MM.1S (cell line): ENCODE measurements around the gene NAA80.

Source experiments
- DNase-seq: peaks from one replicate; pipeline ENCODE4 v3.0.0-alpha.2; 2015
- H2AFZ ChIP-seq: fragments of 300-600 bp; sonication (generic); 2 replicates; pipeline ENCODE4 v1.6.0; 2016; ENCODE audit warnings: antibody characterized with exemption, low read length
- H3F3A ChIP-seq: fragments of 300-600 bp; sonication (generic); 2 replicates; pipeline ENCODE4 v1.6.1; 2016; ENCODE audit warnings: mild to moderate bottlenecking, antibody characterized with exemption, low read length, moderate library complexity, mixed read lengths; ENCODE audit not compliant: insufficient read depth
- H3K27ac ChIP-seq: fragments of 300-600 bp; sonication (generic); 2 replicates; pipeline ENCODE4 v1.5.1; 2016; ENCODE audit warnings: mild to moderate bottlenecking, low read length
- H3K27me3 ChIP-seq: fragments of 300-600 bp; sonication (generic); replicated peaks from 2 replicates; pipeline ENCODE4 v1.6.0; 2016; ENCODE audit warnings: low read length; ENCODE audit not compliant: insufficient read depth
- H3K36me3 ChIP-seq: fragments of 300-600 bp; sonication (generic); replicated peaks from 2 replicates; pipeline ENCODE4 v1.6.1; 2016; ENCODE audit warnings: mild to moderate bottlenecking, low read length, mixed read lengths; ENCODE audit not compliant: insufficient read depth
- H3K4me1 ChIP-seq: fragments of 300-600 bp; sonication (generic); 2 replicates; pipeline ENCODE4 v1.6.1; 2016; ENCODE audit warnings: low read length, mixed read lengths
- H3K4me2 ChIP-seq: fragments of 300-600 bp; sonication (generic); 2 replicates; pipeline ENCODE4 v1.6.0; 2016; ENCODE audit warnings: low read depth, low read length
- H3K4me3 ChIP-seq: fragments of 300-600 bp; sonication (generic); 2 replicates; pipeline ENCODE4 v1.5.1; 2016; ENCODE audit warnings: low read length, mixed read lengths
- H3K79me2 ChIP-seq: fragments of 300-600 bp; sonication (generic); 2 replicates; pipeline ENCODE4 v1.6.1; 2016; ENCODE audit warnings: mixed run types, low read length, mixed read lengths
- H3K9ac ChIP-seq: fragments of 300-600 bp; sonication (generic); 2 replicates; pipeline ENCODE4 v1.6.1; 2016; ENCODE audit warnings: low read length, mixed read lengths
- H3K9me2 ChIP-seq: fragments of 300-600 bp; sonication (generic); replicated peaks from 2 replicates; pipeline ENCODE4 v1.6.1; 2016; ENCODE audit warnings: mild to moderate bottlenecking, low read length, mixed read lengths; ENCODE audit not compliant: insufficient read depth
- H3K9me3 ChIP-seq: fragments of 300-600 bp; sonication (generic); replicated peaks from 2 replicates; pipeline ENCODE4 v1.6.1; 2016; ENCODE audit warnings: mild to moderate bottlenecking, low read length, mixed read lengths; ENCODE audit not compliant: insufficient read depth
- H4K20me1 ChIP-seq: fragments of 300-600 bp; sonication (generic); 2 replicates; pipeline ENCODE4 v1.6.1; 2016; ENCODE audit warnings: mild to moderate bottlenecking, low read length, moderate library complexity, mixed read lengths; ENCODE audit not compliant: insufficient read depth
- EZH2 ChIP-seq: fragments of 300-600 bp; sonication (generic); optimal IDR thresholded peaks from 2 replicates; pipeline ENCODE3; 2017; ENCODE audit warnings: low read depth, mild to moderate bottlenecking, antibody characterized with exemption, low read length, mixed read lengths
- EZH2phosphoT487 ChIP-seq: fragments of 300-600 bp; sonication (generic); IDR thresholded peaks from 2 replicates; pipeline ENCODE4 v1.6.1; 2018; ENCODE audit warnings: antibody characterized with exemption, low read length
- TF ChIP-seq, protein P1 (sequence below): fragments of 300-600 bp; sonication (generic); IDR thresholded peaks from 2 replicates; pipeline ENCODE4 v1.5.1; 2016; ENCODE audit warnings: antibody characterized with exemption, low read length, mixed read lengths

The NAA80 gene

DNA sequence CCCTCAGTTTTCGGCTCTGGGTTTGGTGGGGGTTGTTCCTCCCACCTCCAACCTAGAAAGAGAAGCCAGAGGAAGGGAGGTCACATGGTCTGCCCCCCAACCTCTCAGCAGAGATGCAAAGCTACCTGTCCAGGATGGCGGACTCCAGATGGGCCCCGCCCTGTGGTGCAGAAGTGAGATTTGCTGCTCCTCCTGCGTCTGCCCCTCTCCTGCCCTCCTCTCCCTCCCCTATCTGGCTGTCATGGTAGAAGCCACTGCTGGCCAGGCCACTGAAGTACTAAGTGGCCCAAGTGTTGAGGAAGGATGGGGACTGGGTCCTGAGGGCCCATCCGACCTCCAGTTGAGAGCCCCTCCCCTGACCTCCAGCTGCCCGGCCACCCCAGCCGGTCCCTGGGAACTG, 32.4 kb downstream of the NAA80 start:
- Histone ChIP-seq H3K9ac (no peak overlapping the region), H3K9me3 (no peaks in the 10 kb centered on the region), H3K4me1 (no peaks in the 10 kb centered on the region), H3K27me3 (peaks cover 66% of the 10 kb centered on the region), H3K27ac (no peak overlapping the region), H3F3A (no peaks in the 10 kb centered on the region), H3K4me3 (no peak overlapping the region), H4K20me1 (no peaks in the 10 kb centered on the region), H3K9me2 (no peaks in the 10 kb centered on the region), H3K36me3 (no peaks in the 10 kb centered on the region), H2AFZ (no peak overlapping the region), H3K4me2 (no peak overlapping the region), H3K79me2 (no peaks in the 10 kb centered on the region)
- no peak for DNase-seq
- TF ChIP-seq, protein P1, sequence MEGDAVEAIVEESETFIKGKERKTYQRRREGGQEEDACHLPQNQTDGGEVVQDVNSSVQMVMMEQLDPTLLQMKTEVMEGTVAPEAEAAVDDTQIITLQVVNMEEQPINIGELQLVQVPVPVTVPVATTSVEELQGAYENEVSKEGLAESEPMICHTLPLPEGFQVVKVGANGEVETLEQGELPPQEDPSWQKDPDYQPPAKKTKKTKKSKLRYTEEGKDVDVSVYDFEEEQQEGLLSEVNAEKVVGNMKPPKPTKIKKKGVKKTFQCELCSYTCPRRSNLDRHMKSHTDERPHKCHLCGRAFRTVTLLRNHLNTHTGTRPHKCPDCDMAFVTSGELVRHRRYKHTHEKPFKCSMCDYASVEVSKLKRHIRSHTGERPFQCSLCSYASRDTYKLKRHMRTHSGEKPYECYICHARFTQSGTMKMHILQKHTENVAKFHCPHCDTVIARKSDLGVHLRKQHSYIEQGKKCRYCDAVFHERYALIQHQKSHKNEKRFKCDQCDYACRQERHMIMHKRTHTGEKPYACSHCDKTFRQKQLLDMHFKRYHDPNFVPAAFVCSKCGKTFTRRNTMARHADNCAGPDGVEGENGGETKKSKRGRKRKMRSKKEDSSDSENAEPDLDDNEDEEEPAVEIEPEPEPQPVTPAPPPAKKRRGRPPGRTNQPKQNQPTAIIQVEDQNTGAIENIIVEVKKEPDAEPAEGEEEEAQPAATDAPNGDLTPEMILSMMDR, result no peak
- TF ChIP-seq EZH2phosphoT487 (no peak), EZH2 (no peak)

DNA sequence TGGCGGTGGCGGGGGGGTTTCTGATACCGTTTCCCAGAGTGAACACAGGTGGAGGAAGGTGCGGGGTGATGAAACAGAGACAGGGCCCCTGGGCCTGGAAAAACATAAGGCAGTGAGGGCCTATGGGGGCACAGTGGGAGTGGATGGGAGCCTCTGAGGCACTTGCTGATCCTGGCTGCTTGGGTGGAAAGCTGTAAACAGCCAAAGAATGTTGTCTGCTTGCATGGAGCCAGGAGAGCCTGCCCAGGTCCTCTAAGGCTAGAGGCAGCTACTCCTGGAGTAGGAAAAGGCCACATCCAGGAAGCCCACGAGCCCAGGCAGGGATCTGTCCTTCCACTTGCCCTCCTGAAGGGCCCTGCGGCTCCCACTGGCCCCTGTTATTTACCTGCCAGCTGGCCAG, 33.2 kb downstream of the NAA80 start:
- Histone ChIP-seq H3F3A (no peaks in the 10 kb centered on the region), H4K20me1 (no peaks in the 10 kb centered on the region), H3K4me1 (no peaks in the 10 kb centered on the region), H3K4me3 (no peak overlapping the region), H3K4me2 (no peak overlapping the region), H3K79me2 (no peaks in the 10 kb centered on the region), H3K27ac (no peak overlapping the region), H3K27me3 (peaks cover 59% of the 10 kb centered on the region), H3K9me3 (no peaks in the 10 kb centered on the region), H2AFZ (no peak overlapping the region), H3K9ac (no peak overlapping the region), H3K36me3 (no peaks in the 10 kb centered on the region), H3K9me2 (no peaks in the 10 kb centered on the region)
- TF ChIP-seq, protein P1, result no peak
- TF ChIP-seq EZH2phosphoT487 (no peak), EZH2 (no peak)
- no peak for DNase-seq

- no peak overlapping the region for H2AFZ ChIP-seq
- no peaks in the 10 kb centered on the region for H3K9me3 ChIP-seq
- no peaks in the 10 kb centered on the region for H3F3A ChIP-seq
- no peak overlapping the region for H3K27ac ChIP-seq
- DNase-seq, result no peak
- peaks cover 55% of the 10 kb centered on the region for H3K27me3 ChIP-seq
- H3K4me2 ChIP-seq, result no peak overlapping the region
- H3K9me2 ChIP-seq, result no peaks in the 10 kb centered on the region
- H3K4me3 ChIP-seq, result no peak overlapping the region
- H3K9ac ChIP-seq, result no peak overlapping the region
- H3K36me3 ChIP-seq, result no peaks in the 10 kb centered on the region
- H3K79me2 ChIP-seq, result no peaks in the 10 kb centered on the region
- H3K4me1 ChIP-seq, result peaks cover 4% of the 10 kb centered on the region; the same call in 1 of the 2 replicates
- no peaks in the 10 kb centered on the region for H4K20me1 ChIP-seq
- TF ChIP-seq EZH2phosphoT487, result no peak
- TF ChIP-seq, protein P1, result no peak
Measured at GRCh38 chr3:50265571-50265970, 33.6 kb downstream of the NAA80 start.
